ENCODE results near the gene INO80C.
"Not testable (repeated sequence)": the region's sequence is repeated elsewhere in the genome, so short reads cannot be mapped to it uniquely, and the experiment has no call there.

The INO80C gene

DNA sequence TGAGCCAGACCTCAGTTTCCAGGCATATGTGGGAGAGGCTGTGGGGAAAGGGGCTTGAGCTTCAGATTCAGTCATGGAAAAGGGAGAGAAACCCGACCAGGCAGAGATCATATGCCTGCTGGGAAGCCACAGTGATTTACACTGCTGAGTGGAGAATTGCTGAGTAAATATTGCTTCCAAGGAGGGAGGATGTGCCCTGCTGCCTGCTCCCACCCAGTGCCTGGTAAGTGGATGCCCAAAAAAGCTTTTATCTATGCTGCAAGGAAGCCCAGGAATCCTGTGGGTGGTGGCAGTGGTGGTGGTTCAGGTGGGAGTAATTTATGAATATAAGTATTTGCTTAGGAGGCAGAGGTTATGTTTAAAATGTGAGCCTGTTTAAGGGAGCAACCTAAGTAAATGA lies 39.5 kb downstream of the INO80C start:
- no peak for DNase-seq

DNA sequence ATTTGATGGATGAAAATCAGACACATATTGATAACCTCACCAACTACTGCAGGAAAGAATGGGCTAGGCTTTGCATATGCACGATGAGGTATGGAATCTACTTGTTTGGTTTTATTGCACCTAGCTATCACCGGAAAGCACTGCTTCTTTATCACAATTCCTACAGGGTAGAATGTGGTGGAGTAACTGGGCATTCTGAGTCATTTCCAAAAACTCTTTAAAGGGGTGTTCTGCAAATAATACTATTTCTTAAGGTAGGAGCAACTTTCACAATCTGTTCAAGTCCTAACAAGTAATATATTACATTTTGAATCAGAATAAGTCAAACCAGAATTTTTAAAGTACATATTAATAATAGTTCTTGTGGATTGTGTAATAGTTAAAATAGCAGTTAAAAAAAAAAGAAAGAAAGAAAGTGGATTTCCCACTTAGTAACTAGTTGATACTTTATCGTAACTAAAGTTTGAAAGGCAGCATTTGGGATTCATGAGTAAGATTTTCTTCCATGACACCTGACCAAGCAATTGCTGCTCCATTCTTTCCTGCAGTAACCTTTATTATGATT lies 40.5 kb downstream of the INO80C start:
- no peak for DNase-seq

DNA sequence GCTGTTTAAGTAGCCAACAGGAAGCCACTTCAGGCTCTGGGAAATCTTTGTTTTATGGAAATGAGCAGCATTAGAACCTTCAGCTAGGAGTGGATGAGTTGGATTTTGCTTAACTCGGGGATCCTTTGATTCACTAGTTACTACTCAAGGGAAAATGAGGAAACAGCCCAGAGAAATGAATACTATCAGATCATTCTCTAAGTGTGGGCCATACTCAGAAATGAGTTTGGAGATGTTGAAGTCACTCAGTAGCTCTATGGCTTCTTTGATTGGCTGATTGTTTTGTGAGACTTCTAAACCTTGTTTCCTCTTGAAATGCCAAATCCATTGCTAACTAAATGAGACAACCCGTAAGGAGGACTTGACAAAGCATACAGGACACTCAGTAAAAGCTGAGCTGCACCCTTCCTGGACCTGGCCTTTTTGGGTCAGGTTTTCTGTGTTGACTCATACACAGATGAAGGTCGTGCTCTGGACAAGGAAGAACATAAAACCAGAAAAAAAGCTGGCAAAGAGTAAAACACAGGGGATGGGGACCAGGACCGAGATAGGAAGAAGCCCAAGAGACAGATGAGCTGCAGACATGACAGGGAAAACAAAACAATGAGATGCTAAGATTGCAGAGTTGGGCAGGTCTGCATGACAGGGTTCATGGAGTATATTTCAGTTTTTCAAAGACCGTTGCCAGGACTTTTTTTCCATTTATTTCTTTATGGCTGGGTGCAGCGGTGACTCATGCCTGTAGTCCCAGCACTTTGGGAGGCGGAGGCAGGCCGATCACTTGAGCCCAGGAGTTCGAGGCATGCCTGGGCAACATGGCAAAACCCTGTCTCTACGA lies 41.6 kb downstream of the INO80C start:
- DNase-seq: peak; percentile 35

DNA sequence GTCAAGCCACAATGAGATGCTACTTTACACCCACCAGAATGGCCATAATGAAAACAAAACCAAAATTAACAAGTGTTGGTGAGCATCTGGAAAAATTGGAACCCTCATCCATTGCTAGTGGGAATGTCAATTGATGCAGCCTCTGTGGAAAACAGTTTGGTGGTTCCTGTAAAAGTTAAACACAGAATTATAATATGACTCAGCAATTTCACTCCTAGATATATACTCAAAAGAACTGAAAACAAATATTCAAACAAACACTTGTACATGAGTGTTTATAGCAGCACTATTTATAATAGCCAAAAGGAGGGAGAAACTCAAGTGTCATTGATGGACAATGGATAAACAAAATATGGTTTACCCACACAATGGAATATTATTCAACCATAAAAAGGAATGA lies 43.0 kb downstream of the INO80C start:
- no peak for DNase-seq

DNA sequence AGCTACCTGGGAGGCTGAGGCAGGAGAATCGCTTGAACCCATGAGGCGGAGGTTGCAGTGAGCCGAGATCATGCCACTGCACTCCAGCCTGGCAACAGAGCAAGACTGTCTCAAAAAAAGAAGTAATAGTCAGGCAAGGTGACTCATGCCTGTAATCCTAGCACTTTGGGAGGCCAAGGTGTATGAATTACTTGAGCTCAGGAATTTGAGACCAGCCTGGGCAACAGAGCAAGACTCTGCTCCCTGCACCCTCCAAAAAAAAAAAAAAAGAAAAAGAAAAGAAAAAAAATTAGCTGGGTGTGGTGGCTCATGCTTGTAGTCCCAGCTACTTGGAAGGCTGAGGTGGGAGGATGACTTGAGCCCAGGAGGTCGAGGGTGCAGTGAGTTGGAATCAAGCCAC lies 44.7 kb downstream of the INO80C start:
- not testable (repeated sequence) for DNase-seq

DNA sequence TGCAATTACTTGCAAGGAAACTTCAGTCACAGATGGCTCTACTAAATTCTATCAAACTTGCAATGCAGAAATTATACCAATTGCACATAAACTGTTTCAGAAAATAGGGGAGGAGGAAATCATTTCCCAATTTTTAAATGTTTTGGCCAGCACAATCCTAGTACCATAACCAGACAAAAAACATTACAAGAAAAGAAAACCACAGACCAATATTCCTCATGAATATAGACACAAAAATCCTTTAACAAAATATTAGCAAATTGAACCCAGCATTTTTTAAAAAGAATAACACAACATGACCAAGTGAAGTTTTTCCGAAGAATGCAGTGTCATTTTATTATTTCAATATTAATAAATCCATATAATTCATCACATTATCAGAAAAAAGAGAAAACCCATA lies 45.8 kb downstream of the INO80C start:
- no peak for DNase-seq

DNA sequence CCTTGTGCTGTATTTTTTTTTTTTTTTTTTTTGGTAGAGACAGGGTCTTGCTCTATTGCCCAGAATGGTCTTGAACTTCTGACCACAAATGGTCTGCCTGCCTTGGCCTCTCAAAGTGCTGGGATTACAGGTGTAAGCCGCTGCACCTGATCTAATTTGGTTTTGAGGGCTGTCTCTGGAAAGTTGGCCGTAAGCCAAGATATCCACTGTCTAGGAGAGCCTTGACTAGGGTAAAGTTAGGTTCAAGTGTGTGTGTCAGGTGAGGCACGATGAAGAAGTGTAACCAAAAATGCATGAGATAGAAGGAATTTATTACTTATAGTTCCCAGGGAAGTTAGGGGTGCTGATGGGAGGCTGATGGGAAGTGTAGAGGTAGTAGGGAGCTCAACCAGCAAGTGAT lies 46.7 kb downstream of the INO80C start:
- DNase-seq: no peak

DNA sequence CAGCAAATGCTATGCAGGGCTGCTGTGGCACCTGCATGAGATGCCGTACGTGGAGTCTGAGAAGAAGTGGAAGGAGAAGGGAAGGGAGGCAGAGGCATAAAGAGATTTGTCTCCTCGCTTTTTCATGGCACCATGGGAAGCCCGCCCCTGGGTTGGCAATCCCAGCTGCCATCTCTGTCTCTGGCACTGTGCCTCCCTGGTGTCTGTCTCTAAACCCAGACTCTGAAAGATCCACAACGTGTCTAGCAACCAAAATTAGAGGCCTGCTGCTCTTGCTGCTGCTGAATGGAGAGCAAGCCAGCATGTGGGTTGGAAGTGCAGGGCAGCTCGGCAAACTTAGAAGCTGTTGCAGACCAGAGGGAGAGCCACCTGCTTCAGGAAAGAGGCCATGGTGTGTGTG lies 53.1 kb downstream of the INO80C start:
- DNase-seq: no peak

GRCh38 chr18:35443847-35444246 lies 53.9 kb downstream of the INO80C start:
- DNase-seq: no peak

DNA sequence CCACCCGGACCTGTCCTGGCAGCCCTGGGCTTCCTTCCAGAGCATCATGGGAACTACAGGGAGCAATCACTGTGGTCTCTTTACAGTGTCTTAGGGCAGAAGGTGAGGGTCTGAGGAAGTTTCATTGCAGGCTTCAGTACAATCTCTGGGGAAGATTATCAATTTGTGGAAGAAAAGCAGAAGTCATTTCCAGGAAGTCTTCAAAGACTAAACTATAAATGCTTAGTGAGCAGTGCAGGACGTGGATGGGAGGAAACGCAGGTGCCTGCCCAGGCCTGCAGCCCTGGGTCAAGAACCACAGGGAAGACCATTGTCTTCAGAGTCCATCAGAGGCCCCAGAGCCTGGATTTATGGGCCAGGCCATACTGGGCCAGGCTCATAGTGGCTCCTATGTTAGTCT lies 54.3 kb downstream of the INO80C start:
- DNase-seq: no peak

- no peak for DNase-seq
These were observed 55.1 kb downstream of the INO80C start for GRCh38 chr18:35442701-35443100.

GRCh38 chr18:35441857-35442595 lies 55.7 kb downstream of the INO80C start:
- no peak for DNase-seq

GRCh38 chr18:35438480-35439234 lies 59.1 kb downstream of the INO80C start:
- DNase-seq: no peak

DNA sequence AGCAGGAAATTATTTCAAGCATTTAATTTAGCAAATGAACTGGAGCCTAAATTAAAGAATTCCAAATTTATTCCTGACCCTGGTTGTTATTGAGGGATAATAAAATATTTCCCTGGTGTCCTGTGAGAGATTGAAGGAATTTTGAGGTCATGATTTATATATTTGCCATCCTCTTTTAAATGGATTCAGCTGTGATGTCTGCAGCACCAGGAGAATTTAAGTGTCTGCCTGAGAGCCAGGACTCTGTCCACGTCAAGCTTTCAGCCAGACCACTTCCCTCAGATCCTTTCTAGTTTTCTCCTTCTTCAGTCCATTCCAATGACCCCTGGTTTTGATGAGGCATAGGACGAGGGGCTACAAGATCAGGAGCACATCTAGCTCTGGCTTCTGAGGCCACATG lies 59.9 kb downstream of the INO80C start:
- DNase-seq: no peak

DNA sequence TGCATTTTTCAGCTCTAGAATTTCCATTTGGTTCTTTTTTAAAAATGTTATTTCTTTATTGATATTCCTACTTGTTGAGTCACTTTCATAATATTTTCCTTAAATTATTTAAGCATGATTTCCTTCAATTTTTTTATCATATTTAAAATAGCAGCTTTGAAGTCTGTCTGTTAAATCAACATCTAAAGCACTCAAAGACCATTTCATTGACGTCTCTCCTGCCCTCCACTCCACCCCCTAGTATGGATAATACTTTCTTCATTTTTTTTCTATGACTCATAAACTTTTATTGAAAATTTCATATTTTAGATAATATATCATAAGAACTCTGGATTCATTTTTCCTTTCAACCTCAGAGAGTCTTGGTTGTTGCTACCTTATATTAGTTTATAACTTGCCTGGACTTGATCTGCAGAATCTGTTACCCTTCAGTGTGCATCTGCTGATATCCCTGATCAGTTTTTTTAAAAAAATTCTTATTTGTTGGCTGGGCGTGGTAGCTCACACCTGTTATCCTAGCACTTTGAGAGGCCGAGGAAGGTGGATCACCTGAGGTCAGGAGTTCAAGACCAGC lies 61.6 kb downstream of the INO80C start:
- peak; percentile 70 for DNase-seq

GRCh38 chr18:35435401-35435800 lies 62.4 kb downstream of the INO80C start:
- DNase-seq: no peak

- no peak for DNase-seq
These were observed 65.2 kb downstream of the INO80C start for GRCh38 chr18:35432565-35433001.

DNA sequence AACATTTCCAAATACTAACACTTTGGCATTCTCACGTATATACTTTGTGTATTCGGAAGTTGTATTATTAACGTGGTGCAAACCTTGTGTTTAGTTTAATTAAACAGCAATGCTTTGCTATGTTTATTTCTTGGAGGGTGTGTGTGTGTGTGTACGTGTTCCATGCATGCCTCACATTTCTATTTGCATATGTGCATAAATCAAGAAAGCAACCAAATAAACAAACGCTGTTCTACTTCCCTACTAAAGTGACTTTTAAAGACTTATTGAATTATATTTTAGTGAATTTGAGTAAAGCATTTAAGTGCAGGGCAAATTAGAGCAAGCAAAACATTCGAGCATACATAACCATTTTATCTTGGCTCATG lies 66.4 kb downstream of the INO80C start:
- DNase-seq: no peak

DNA sequence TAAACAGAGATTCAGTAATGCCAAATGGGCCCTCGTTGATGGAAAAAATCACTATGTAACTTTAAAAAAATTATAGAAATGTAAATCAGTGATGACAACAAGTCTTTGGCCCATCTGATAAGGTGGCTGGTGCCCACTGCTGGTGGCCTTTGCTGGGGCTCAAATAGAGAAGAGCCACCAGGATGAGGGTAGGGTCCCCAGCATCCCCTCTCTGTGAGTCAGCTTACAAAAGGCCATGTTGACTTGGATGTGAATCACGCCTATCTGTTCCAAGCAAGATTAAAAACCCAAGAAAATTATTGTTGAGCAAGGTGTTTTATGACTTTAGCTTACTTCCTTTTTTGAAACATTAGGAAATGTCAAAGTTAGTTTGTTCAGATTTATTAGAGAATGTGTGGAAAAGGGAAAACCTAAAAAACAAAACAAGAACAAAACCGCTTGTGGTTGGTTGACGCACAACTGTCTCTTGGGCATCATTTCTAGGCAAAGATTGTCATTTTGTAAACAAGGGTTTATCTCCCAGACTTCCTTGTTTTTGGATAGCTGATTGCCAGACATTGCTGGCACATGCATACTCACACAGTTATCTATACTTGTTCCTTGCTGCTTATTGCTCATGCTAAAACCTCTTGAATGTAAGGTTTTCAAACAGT lies 66.9 kb downstream of the INO80C start:
- no peak for DNase-seq

DNA sequence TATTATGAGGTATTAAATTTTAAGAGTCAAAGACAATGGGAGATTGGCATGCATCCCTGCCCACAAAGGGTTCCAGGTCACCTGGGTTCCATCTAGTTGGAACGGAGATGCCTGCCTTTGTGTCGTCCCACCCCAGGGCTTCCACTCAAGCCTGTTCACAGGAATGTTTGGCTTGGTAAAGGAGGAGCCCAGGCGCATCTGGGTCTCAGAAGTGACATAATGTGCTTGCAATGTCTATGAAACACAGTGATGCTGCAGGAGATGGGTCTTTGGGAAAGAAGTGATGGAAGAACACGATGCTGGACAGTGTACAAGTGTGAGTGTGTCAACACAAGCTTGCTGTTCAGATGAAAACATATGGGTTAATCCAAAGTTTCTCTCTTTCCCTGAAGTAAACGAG lies 71.0 kb downstream of the INO80C start:
- peak; percentile 41 for DNase-seq

DNA sequence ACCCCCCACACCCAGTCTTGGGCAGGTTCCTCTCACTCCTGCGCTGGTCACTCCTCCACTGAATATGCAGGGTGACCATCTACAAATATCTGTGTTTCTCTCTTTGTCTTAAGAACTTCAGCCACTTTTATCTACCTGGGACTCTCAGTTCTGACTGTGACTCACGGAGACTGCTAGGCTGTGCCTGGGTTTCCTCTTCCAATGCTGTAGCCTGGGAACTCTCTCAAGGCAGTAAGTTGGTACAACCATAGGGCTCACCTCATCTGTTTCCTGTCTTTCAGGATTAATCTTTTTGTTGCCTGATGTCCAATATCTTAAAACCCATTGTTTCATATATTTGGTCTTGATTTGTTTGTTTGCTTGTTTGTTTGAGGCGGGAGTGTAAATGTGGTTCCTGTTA lies 73.4 kb downstream of the INO80C start:
- no peak for DNase-seq

DNA sequence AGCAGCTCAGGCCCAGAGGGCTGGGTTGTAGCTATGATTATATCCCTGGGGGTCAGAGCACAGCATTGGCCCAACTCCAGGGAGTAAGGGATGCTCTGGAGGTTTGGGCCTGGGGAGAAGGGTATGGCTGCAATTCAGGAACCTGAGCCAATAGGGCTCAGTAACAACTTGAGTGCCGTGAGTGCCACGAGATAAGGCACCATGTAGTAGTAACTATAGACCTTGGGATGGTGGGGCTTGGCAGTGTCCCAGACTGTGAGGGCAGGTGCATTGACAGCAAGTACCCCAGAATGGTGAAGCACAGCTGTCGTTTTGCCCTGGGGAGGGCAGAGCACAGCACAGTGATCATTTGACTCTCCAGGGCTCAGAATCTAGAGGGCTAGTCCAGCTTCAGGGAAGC lies 75.5 kb downstream of the INO80C start:
- DNase-seq: no peak

Data from EL (cell line).